ENCODE measurements around the gene LTA4H. TPM values are rescaled to one million over a fixed set of nuclear protein-coding genes. Genes with fewer than 3 reads are reported as not detected.

Gene LTA4H
- total RNA-seq, 1 donor from 2014 or later = 85.5 TPM

DNA sequence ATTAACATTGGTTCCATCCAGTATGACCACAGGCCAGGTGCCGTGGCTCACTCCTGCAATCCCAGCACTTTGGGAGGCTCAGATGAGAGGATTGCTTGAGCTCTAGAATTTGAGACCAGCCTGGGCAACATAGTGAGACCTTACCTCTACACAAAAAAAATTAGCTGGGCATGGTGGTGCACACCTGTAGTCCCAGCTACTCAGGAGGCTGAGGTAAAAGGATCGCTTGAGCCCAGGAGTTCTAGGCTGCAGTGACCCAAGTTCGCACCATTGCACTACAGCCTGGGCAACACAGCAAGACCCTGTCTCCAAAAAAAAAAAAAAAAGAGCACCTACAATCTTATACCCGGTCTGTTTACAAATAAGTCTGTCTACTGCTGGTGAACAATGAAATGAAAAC is 9.9 kb downstream of the LTA4H start:
- Mint-ChIP-seq H3K4me1 (no peaks in the 10 kb centered on the region), H3K4me3 (no peak overlapping the region), H3K27ac (ENCODE audit: unreplicated experiment) (no peak overlapping the region), H3K9me3 (no peaks in the 10 kb centered on the region), H3K36me3 (ENCODE audit: low read depth) (no peaks in the 10 kb centered on the region), H3K27me3 (ENCODE audit: low read depth) (no peaks in the 10 kb centered on the region)
- no peak for DNase-seq (ENCODE audit: low read depth, low spot score)
- TF ChIP-seq, protein P1, sequence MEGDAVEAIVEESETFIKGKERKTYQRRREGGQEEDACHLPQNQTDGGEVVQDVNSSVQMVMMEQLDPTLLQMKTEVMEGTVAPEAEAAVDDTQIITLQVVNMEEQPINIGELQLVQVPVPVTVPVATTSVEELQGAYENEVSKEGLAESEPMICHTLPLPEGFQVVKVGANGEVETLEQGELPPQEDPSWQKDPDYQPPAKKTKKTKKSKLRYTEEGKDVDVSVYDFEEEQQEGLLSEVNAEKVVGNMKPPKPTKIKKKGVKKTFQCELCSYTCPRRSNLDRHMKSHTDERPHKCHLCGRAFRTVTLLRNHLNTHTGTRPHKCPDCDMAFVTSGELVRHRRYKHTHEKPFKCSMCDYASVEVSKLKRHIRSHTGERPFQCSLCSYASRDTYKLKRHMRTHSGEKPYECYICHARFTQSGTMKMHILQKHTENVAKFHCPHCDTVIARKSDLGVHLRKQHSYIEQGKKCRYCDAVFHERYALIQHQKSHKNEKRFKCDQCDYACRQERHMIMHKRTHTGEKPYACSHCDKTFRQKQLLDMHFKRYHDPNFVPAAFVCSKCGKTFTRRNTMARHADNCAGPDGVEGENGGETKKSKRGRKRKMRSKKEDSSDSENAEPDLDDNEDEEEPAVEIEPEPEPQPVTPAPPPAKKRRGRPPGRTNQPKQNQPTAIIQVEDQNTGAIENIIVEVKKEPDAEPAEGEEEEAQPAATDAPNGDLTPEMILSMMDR (conservative IDR thresholded peaks at IDR 0.05) = no peak

DNA sequence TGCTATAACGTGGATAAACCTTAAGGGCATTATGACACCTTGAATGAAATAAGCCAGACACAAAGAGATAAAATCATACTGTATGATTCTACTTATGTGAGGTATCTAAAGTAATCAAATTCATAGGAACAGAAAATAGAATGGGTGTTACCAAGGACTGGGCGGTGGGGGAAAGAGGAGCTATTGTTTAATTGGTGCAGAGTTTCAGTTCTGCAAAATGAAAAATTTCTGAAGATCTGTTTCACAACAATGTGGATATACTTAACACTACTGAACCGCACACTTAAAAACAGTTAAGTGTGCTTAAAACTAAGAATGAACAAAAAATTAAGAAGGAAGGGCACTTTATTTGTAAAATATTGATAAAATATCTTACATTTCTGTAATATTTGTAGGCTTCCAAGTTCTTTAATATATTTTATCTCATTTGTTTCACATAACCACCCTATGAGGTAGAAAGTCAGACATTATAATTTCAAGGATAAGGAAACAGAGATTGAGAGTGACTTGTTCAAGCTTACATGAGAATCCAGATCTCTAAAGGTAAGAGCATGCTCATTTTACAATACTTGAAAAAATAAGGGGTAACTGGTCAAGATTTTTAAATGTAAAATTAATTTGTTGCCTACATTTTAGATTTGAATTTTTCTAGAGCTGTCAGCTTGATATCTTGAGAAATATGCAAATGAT is 14.9 kb downstream of the LTA4H start:
- no peak for DNase-seq (ENCODE audit: low read depth, low spot score)
- TF ChIP-seq, protein P1 (conservative IDR thresholded peaks at IDR 0.05) = no peak
- no peaks in the 10 kb centered on the region for H3K9me3 Mint-ChIP-seq
- H3K4me1 Mint-ChIP-seq = no peaks in the 10 kb centered on the region
- no peaks in the 10 kb centered on the region for H3K27me3 Mint-ChIP-seq (ENCODE audit: low read depth)
- no peaks in the 10 kb centered on the region for H3K36me3 Mint-ChIP-seq (ENCODE audit: low read depth)
- no peak overlapping the region for H3K27ac Mint-ChIP-seq (ENCODE audit: unreplicated experiment)
- no peak overlapping the region for H3K4me3 Mint-ChIP-seq

DNA sequence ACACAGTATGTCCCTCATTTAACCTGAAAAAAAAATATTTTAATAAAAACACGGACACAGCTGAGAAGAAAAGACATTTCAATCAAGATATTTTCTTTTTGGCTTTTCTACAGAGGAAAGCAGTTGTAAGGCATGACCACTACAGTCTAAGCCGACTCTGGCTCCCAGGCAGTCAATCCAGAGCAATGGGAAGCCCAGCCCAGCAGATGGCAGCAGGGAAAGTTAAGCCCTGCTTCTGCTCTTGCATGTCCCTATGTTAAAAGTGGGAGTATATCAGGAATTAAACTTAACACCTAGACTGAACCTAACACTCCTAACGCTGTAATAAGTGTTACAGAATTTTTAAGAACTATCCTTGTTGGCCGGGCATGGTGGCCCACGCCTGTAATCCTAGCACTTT is 19.7 kb downstream of the LTA4H start:
- TF ChIP-seq, protein P1 (conservative IDR thresholded peaks at IDR 0.05) = peak; percentile 51
- no peak overlapping the region for H3K4me3 Mint-ChIP-seq
- DNase-seq (ENCODE audit: low read depth, low spot score) = no peak
- H3K27ac Mint-ChIP-seq (ENCODE audit: unreplicated experiment) = no peak overlapping the region
- no peaks in the 10 kb centered on the region for H3K27me3 Mint-ChIP-seq (ENCODE audit: low read depth)
- no peaks in the 10 kb centered on the region for H3K4me1 Mint-ChIP-seq
- no peaks in the 10 kb centered on the region for H3K9me3 Mint-ChIP-seq
- peaks cover 2% of the 10 kb centered on the region for H3K36me3 Mint-ChIP-seq (ENCODE audit: low read depth)

DNA sequence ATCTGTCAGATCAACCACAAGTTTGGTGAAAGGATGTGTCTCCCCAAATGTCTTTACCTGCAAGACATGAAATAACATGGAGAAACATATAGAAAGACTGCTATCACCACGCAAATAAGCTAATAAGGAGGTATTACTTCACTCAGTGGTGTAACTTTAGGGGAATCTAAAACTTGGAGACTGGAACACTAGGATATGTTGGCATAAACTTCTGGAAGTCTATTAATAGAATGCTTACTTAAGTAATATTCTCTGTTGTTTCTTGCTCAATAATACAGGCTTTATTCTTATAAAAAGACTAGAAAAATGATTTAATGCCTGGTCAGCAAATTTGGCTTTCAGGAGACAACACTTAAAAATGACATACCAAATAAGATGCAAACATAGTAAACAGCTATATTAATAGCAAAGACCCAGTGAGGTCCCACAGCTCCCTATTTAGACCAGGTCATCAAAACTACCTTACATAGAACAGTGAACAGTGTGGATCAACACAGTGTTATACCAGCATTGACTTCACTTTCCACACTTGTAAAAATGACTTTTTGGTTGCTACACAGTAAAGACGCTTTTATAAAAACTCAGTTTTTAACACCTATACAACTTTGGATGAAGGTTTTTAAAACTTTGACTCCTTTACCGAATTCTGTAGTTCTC is 20.3 kb downstream of the LTA4H start:
- no peak overlapping the region for H3K4me3 Mint-ChIP-seq
- no peaks in the 10 kb centered on the region for H3K9me3 Mint-ChIP-seq
- TF ChIP-seq, protein P1 (conservative IDR thresholded peaks at IDR 0.05) = no peak
- peaks cover 2% of the 10 kb centered on the region for H3K36me3 Mint-ChIP-seq (ENCODE audit: low read depth)
- H3K27ac Mint-ChIP-seq (ENCODE audit: unreplicated experiment) = no peak overlapping the region
- no peaks in the 10 kb centered on the region for H3K4me1 Mint-ChIP-seq
- H3K27me3 Mint-ChIP-seq (ENCODE audit: low read depth) = no peaks in the 10 kb centered on the region
- no peak for DNase-seq (ENCODE audit: low read depth, low spot score)

DNA sequence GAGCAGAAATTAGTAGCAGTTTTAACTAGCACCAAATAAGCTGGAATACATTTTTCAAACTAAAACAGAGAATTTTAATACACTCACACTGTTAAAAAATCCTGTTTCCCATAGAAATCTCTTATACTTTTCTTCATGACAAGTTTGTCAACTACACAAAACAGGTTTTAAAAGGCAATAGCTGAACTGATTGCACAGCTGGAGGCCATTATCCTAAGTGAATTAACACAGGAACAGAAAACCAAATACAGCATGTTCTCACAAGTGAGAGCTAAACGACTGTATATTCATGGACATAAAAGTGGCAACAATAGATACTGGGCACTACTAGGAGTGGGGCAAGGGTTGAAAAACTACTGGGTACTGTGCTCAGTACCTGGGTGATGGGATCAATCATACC is 27.7 kb downstream of the LTA4H start:
- H3K4me1 Mint-ChIP-seq = no peaks in the 10 kb centered on the region
- TF ChIP-seq, protein P1 (conservative IDR thresholded peaks at IDR 0.05) = no peak

More for the DNA sequence above, 27.7 kb downstream of the LTA4H start:
- Mint-ChIP-seq H3K27me3 (ENCODE audit: low read depth) (no peaks in the 10 kb centered on the region), H3K4me3 (no peak overlapping the region), H3K36me3 (ENCODE audit: low read depth) (peaks cover 8% of the 10 kb centered on the region), H3K27ac (ENCODE audit: unreplicated experiment) (no peak overlapping the region), H3K9me3 (no peaks in the 10 kb centered on the region)
- no peak for DNase-seq (ENCODE audit: low read depth, low spot score)
